ENCODE results near the gene ITPRIPL1.
A peak's percentile ranks its signal among the peaks of the same experiment; 100 is the strongest.

The ITPRIPL1 gene

DNA sequence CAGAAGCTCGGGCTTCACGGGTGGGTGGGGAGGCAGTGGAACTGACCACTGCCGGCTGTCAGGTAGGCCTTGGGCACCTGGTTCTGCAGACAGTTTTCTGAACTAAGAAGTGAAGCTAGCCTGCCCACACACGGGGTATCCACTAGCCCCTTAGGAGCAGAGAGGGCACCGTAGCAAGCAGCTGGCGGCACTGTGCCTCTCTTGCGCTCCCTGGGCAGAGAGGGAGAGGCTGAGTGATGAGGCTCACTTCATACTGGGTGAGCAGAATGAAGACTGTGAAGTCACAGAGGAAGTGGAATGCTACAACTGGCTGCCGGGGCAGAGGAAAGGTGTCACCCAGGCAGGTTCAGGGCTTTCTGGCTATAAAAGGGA is 753 bp downstream of the ITPRIPL1 start:
- peak overlapping the region; percentile 59 for H3K4me3 ChIP-seq (ENCODE audit: low read depth, low read length)
- TF ChIP-seq MAX (IDR thresholded peaks at IDR 0.05; ENCODE audit: low read depth, low read length) (no peak), MYC (IDR thresholded peaks at IDR 0.05; ENCODE audit: low read depth, low read length) (no peak), POLR2A (IDR thresholded peaks at IDR 0.05; ENCODE audit: extremely low read depth, insufficient read length) (no peak), CTCF (IDR thresholded peaks at IDR 0.05; ENCODE audit: low read depth, low read length) (no peak)
- DNase-seq (ENCODE audit: low read depth): peak; percentile 34

- TF ChIP-seq MYC (IDR thresholded peaks at IDR 0.05; ENCODE audit: low read depth, low read length) (no peak), MAX (IDR thresholded peaks at IDR 0.05; ENCODE audit: low read depth, low read length) (no peak), POLR2A (IDR thresholded peaks at IDR 0.05; ENCODE audit: extremely low read depth, insufficient read length) (no peak), CTCF (IDR thresholded peaks at IDR 0.05; ENCODE audit: low read depth, low read length) (no peak)
- H3K4me3 ChIP-seq (ENCODE audit: low read depth, low read length): no peak overlapping the region
- DNase-seq (ENCODE audit: low read depth): no peak
Measured at GRCh38 chr2:96326564-96326963, 1.4 kb downstream of the ITPRIPL1 start.

DNA sequence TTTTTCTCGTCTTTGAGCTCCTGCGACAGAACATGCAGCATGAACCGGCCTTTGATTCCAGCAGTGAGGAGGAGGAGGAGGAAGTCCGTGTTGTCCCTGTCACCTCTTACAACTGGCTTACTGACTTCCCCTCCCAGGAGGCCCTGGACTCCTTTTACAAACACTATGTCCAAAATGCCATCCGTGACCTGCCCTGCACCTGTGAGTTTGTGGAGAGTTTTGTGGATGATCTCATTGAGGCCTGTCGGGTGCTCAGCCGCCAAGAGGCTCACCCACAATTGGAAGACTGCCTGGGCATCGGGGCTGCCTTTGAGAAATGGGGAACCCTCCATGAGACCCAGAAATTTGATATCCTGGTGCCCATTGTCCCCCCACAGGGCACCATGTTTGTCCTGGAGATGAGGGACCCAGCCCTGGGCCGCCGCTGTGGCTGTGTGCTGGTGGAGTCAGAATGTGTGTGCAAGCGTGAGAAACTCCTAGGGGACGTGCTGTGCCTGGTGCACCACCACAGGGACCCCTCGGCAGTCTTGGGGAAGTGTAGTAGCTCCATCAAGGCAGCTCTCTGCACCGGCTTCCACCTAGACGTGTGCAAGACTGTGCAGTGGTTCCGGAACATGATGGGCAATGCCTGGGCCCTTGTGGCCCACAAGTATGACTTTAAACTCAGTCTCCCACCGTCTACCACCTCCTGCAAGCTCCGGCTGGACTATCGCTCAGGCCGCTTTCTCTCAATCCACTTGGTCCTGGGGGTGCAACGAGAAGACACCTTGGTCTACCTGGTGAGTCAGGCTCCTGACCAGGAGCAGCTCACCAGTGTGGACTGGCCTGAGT is 2.1 kb downstream of the ITPRIPL1 start:
- H3K4me3 ChIP-seq (ENCODE audit: low read depth, low read length): no peak overlapping the region
- TF ChIP-seq MYC (IDR thresholded peaks at IDR 0.05; ENCODE audit: low read depth, low read length): no peak
- no peak for TF ChIP-seq CTCF (IDR thresholded peaks at IDR 0.05; ENCODE audit: low read depth, low read length)
- DNase-seq (ENCODE audit: low read depth): no peak

DNA sequence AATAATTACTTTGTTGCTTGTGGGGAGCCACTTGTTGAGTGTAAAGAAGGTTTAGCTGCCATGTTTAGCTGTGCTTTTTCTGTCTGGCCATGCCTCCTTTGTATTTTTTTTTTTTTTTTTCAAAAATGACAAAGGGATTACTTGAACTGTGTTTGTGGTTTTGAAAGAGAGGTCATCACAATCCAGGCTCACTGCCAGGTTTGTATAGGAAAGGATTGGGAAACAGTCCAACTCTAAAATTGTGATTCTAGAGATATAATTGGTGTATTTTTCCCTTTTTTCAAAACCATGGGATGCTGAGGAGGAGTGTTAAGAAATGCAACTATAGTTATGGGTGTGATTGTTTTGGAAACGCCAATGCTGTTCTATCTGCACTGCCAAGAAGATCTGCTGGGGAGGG is 4.3 kb downstream of the ITPRIPL1 start:
- no peak for TF ChIP-seq CTCF (IDR thresholded peaks at IDR 0.05; ENCODE audit: low read depth, low read length)
- TF ChIP-seq POLR2A (IDR thresholded peaks at IDR 0.05; ENCODE audit: extremely low read depth, insufficient read length): no peak
- TF ChIP-seq MAX (IDR thresholded peaks at IDR 0.05; ENCODE audit: low read depth, low read length): no peak
- no peak for TF ChIP-seq MYC (IDR thresholded peaks at IDR 0.05; ENCODE audit: low read depth, low read length)
- no peak overlapping the region for H3K4me3 ChIP-seq (ENCODE audit: low read depth, low read length)
- DNase-seq (ENCODE audit: low read depth): no peak

GRCh38 chr2:96329874-96330273 is 4.8 kb downstream of the ITPRIPL1 start:
- TF ChIP-seq POLR2A (IDR thresholded peaks at IDR 0.05; ENCODE audit: extremely low read depth, insufficient read length) (no peak), MAX (IDR thresholded peaks at IDR 0.05; ENCODE audit: low read depth, low read length) (no peak), MYC (IDR thresholded peaks at IDR 0.05; ENCODE audit: low read depth, low read length) (no peak), CTCF (IDR thresholded peaks at IDR 0.05; ENCODE audit: low read depth, low read length) (no peak)
- no peak for DNase-seq (ENCODE audit: low read depth)
- no peak overlapping the region for H3K4me3 ChIP-seq (ENCODE audit: low read depth, low read length)

Data from NB4 (cell line).